ENCODE data around the gene PLEKHB2. TPM values are rescaled to one million over a fixed set of nuclear protein-coding genes. Genes with fewer than 3 reads are reported as not detected.
"Not testable (repeated sequence)": the region's sequence is repeated elsewhere in the genome, so short reads cannot be mapped to it uniquely, and the experiment has no call there.

The PLEKHB2 gene
- total and polyA plus RNA-seq, 7 donors: 17.9 to 81.4 (median 28.8) TPM

GRCh38 chr2:131058920-131059319 lies 46.2 kb upstream of the PLEKHB2 start:
- Histone ChIP-seq H3K4me3 (no peak overlapping the region), H3K9me3 (no peaks in the 10 kb centered on the region), H3K4me1 (peaks cover 59% of the 10 kb centered on the region), H3K27me3 (ENCODE audit: insufficient read depth in 3 of 3, low read length in 2 of 3) (no peaks in the 10 kb centered on the region), H3K27ac (no peak overlapping the region), H3K36me3 (ENCODE audit: insufficient read depth in 1 of 2, low read depth in 1 of 2) (peaks cover 4 to 14% of the 10 kb centered on the region in 2 donors)
- intact Hi-C loops (cut with DNase I): no loop called here
- 85 to 91% (median 91%) methylated on average over 4 of the region's 4 CpGs for WGBS, 3 donors
- no peak for ATAC-seq
- no peak for TF ChIP-seq CTCF (IDR thresholded peaks at IDR 0.05)
- DNase-seq: no peak

- Histone ChIP-seq H3K27ac (no peak overlapping the region), H3K9me3 (no peaks in the 10 kb centered on the region), H3K4me1 (peaks cover 32% of the 10 kb centered on the region), H3K4me3 (no peak overlapping the region), H3K36me3 (ENCODE audit: insufficient read depth in 1 of 2, low read depth in 1 of 2) (peaks cover 0 to 20% of the 10 kb centered on the region in 2 donors), H3K27me3 (ENCODE audit: insufficient read depth in 3 of 3, low read length in 2 of 3) (no peaks in the 10 kb centered on the region)
- DNase-seq (no peak), ATAC-seq (no peak)
- WGBS, 3 donors: 82 to 89% (median 86%) methylated on average over 11 of the region's 11 CpGs
- no peak for TF ChIP-seq CTCF (IDR thresholded peaks at IDR 0.05)
- intact Hi-C loops (cut with DNase I): no loop called here
These were observed 41.4 kb upstream of the PLEKHB2 start for GRCh38 chr2:131063501-131064283.

DNA sequence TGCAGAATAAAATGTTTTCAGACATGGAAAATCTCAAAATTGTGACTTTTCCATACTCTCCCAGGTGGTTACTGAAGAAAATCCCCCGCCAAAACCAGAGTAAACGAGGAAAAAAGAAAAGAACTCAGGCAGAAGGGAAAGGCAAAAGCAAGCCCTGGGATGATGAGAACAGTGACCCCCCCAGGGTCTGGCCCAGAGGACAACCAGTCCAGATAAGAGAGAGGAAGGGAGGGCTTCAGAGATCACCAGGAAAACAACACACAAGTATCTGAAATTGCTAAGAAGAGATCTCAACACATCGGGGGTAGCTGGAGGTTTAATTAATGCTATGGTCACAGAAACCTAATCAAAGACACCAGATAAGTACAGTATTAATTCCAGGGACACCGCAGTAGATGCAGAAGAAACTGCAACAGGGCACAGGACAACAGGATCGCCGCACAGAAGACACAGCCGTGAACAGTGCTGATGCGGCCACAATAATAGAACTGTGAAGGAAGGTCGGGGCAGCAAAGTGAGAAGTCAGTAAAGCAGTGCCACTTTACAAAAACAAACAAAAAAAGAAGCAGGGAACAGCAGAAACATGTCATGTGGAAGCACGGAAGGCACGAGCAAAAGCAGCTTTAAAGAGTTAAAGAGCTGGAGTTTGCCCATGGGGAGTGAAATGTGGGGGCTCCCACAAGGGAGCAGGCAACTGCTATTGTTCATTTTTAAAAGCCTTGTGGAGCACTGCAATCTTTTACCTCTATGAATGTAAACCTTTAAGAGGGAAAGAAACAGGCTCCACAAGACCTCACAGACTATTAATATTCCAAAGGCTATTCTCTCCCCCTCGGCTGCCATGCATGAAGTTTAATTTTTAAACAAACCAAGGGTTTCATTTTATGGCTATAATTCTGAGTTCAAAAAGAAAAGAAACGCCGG lies 40.3 kb upstream of the PLEKHB2 start:
- intact Hi-C loops (cut with DNase I): no loop called here
- no peaks in the 10 kb centered on the region for H3K27me3 ChIP-seq (ENCODE audit: insufficient read depth in 3 of 3, low read length in 2 of 3)
- no peaks in the 10 kb centered on the region for H3K9me3 ChIP-seq
- peaks cover 26% of the 10 kb centered on the region for H3K4me1 ChIP-seq
- no peak overlapping the region for H3K27ac ChIP-seq
- WGBS, 3 donors: 67 to 82% (median 71%) methylated on average over 14 of the region's 14 CpGs
- H3K36me3 ChIP-seq (ENCODE audit: insufficient read depth in 1 of 2, low read depth in 1 of 2): peaks cover 0 to 30% of the 10 kb centered on the region in 2 donors
- no peak overlapping the region for H3K4me3 ChIP-seq
- DNase-seq: no peak
- no peak for ATAC-seq
- no peak for TF ChIP-seq CTCF (IDR thresholded peaks at IDR 0.05)

- DNase-seq (no peak), ATAC-seq (no peak)
- intact Hi-C loops (cut with DNase I): no loop called here
- peaks cover 25% of the 10 kb centered on the region for H3K4me1 ChIP-seq
- peaks cover 10 to 54% of the 10 kb centered on the region in 2 donors for H3K36me3 ChIP-seq (ENCODE audit: insufficient read depth in 1 of 2, low read depth in 1 of 2)
- no peaks in the 10 kb centered on the region for H3K9me3 ChIP-seq
- H3K4me3 ChIP-seq: no peak overlapping the region
- no peaks in the 10 kb centered on the region for H3K27me3 ChIP-seq (ENCODE audit: insufficient read depth in 3 of 3, low read length in 2 of 3)
- TF ChIP-seq CTCF (IDR thresholded peaks at IDR 0.05): no peak
- no peak overlapping the region for H3K27ac ChIP-seq
- WGBS, 3 donors: 42 to 61% (median 54%) methylated on average over 2 of the region's 2 CpGs
These were observed 37.5 kb upstream of the PLEKHB2 start for GRCh38 chr2:131067465-131068125.

- intact Hi-C loops (cut with DNase I); H3K27ac ChIP-seq; DNase-seq; ATAC-seq; H3K9me3 ChIP-seq; H3K27me3 ChIP-seq (ENCODE audit: insufficient read depth in 3 of 3, low read length in 2 of 3); H3K4me3 ChIP-seq: not testable (repeated sequence)
- Histone ChIP-seq H3K36me3 (ENCODE audit: insufficient read depth in 1 of 2, low read depth in 1 of 2) (peaks cover 10 to 60% of the 10 kb centered on the region in 2 donors), H3K4me1 (peaks cover 25% of the 10 kb centered on the region)
- WGBS, 3 donors: 69 to 78% (median 73%) methylated on average over 6 of the region's 6 CpGs
These were observed 37.0 kb upstream of the PLEKHB2 start for GRCh38 chr2:131068172-131068571.

GRCh38 chr2:131075578-131075977 lies 29.6 kb upstream of the PLEKHB2 start:
- DNase-seq; intact Hi-C loops (cut with DNase I); H3K9me3 ChIP-seq; H3K27ac ChIP-seq; ATAC-seq; H3K4me3 ChIP-seq; H3K27me3 ChIP-seq (ENCODE audit: insufficient read depth in 3 of 3, low read length in 2 of 3): not testable (repeated sequence)
- Histone ChIP-seq H3K4me1 (peaks cover 60% of the 10 kb centered on the region), H3K36me3 (ENCODE audit: insufficient read depth in 1 of 2, low read depth in 1 of 2) (peaks cover 20 to 80% of the 10 kb centered on the region in 2 donors)
- WGBS, 3 donors: 86 to 94% (median 87%) methylated on average over 15 of the region's 15 CpGs
